HG03135 (cell line): ENCODE measurements around the gene TIAM1.

Source experiments
- ATAC-seq: cut with Tn5 transposase; IDR thresholded peaks from one replicate; pipeline ENCODE4 v1.9.1; 2021; ENCODE audit warnings: mild to moderate bottlenecking, moderate library complexity; ENCODE audit not compliant: unreplicated experiment

The TIAM1 gene

DNA sequence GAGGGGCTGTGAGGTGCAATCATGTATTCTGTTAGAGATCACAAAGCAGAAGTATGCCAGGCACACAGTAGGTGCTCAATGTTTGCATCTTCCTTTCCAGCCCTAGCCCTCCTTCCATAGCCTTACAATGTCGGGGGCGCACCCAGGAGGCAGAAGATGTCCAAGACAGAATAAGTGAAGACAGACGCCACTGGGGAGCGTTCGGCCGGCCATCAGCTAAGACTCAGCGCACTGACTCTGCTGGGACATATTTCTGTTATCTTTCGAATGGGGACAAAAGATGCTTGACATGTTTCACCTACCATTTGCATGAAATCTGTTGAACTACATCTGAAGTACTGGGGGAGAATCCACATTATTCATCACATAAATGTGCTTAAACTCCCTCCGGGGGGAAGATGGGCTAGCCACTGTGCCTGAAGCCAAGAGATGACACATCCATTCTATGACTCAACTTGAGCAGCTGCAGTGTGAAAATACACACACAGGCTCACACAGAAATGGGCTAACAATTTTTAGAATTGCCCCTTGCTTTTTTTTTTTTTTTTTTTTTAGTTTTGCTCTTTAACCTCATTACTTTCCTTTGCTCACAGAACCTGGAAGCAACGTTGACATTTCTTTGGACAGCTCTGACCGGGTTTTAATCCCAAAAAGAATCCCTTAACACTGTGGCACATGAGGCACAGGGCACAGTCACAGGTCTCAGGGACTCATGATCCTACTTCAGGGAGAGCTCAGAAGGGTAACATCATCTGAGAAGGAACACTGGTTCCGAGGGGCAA, 7.9 kb downstream of the TIAM1 start:
- ATAC-seq, result no peak

DNA sequence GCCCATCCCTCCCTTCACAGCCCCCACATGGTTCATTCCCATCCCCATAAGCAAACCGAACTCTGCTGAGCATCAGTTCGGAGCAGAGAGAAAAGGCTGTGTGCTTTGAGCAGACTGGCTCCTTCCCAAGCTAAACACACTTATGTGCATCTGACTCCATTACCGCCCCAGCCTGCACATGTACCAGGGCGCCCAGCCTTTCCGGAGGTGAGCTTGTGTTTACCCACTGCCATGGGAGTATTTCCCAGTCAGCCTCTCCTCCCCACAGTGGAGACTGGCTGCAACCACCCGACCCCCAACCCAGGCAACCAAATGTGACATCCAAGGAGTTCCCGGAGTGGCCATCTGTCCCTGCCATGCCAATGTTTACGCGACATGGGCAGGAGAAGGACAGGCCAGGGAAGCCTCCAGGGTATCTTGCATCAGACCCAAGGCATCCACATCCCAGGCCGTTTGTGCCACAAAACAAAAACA, 9.4 kb downstream of the TIAM1 start:
- ATAC-seq, result no peak

DNA sequence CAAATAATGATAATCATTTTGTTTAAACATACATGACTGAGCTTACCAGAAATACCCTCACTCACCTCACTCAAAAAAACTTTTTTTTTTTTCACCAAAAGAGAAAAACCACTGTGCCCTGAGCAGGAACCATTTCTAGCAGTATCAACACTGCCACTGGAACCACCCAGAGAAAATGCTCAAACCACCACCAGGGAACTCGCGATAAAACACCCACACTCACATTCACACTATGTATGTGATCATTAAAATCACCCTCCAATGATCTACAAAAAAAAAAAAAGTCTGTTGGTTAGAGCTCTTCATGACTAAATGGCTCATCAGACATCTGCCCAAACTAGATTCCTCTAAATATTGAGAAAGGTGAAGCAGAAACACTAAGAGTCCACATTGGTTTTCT, 11.5 kb downstream of the TIAM1 start:
- no peak for ATAC-seq

DNA sequence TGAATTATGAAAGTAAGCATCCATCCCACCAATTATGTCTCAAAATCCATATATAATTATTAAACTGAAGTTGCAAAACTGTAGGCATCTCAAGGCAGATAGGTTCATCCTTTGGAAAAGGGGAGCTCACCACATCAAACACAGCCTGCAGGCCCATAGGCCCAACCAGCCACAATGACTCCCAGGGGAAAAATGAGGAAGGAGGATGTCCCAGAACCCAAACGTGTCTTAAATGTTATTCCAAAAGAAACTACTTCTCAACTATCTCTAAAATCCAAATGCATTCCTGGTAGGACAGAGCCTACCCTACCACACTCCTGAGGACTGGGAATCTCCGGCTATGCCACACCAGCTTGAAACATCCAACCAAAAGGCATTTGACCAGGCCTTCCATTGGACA, 12.8 kb downstream of the TIAM1 start:
- no peak for ATAC-seq

DNA sequence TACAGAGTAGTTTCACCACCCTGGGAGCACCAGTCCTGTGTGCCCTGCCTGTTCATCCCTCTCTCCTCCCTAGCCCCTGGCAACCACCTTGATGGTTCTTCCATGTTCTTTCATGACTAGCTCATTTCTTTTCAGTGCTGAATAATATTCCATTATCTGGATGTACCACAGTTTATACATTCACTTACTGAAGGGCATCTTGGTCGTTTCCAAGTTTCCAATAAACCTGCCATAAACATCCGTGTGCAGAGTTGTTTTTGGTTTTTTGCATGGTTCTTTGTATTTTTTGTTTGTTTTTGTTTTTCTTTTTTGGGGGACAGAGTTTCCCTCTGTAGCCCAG, 13.9 kb downstream of the TIAM1 start:
- no peak for ATAC-seq

DNA sequence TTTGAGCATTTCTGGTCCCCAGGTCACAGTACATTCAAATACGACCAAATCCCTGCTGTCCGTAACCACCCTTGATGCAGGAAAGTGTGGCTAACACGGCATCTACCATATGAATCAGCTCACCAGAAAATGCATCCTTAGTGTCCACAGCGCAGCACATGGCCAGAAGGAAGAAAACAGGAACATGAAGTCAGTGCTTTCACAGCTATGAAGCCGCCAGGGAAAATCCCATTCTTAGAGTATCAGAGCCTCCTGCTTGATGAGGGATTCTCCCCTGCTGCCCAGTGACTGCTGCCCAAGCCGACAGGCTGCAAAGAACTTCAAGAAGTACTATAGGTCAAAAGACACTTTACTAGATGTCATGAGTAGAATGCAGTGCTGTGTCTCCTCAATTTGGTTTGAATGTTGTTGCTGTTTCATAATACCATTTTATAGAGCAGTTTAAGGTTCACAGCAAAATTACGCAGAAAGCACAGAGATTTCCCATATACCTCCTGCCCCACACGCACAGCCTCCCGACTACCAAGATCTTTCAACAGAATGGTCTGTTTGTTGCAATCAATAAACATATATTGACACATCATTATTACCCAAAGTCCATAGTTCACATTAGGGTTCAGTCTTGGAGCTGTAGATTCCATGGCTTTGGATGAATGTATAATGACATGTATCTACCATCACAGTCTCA, 14.5 kb downstream of the TIAM1 start:
- ATAC-seq, result no peak

DNA sequence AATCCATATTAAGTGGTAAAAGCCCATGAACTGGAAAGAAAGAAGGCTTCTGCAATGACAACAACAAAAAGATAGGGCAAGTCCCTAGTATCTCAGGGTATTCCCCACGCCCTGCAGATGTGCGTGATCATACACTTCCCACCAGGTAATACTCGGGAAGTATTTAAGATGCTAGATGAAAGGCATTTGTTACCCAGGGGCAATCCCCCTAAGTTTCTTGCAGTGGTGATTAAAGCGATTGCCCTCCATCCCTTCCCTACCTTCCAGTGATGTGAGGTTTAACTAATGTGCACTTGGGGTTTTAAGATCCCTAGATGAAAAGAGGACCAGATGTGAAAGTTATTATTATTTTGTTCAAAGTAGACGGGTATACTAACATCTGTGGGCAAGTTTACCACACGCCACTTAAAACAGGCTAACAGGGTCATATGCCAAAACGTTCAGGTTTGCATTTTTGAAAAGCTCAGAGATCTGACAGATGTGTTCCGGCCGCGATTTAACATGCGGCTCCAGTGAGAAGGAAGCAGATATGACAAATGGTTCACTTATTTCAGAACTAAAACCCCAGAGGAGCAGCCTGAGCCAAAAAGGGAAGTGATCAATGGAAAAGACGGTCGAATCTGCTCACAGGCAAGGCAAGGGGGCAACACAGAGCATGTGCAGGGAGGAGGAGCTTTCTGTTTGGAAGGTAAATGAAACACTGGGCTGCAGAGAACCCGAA, 17.4 kb downstream of the TIAM1 start:
- ATAC-seq, result peak; percentile 96

DNA sequence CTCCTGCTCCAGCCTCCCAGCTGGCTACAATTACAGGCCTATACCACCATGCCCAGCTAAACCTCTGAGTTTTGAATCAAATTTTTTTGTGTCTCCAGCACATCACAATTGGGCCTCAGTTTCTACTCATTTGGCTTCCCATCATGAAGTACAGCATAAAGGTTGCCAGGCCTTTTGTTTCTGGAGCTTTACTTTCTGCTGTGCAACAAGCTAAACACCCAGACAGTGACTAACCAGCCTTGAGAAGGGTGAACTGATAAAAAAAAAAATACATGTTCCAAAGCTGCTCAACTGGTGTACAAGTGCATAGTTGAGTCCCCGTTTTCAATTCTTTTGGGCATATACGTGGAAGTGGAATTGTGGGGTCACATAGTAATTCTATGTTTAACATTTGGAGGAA, 25.1 kb downstream of the TIAM1 start:
- ATAC-seq, result no peak

DNA sequence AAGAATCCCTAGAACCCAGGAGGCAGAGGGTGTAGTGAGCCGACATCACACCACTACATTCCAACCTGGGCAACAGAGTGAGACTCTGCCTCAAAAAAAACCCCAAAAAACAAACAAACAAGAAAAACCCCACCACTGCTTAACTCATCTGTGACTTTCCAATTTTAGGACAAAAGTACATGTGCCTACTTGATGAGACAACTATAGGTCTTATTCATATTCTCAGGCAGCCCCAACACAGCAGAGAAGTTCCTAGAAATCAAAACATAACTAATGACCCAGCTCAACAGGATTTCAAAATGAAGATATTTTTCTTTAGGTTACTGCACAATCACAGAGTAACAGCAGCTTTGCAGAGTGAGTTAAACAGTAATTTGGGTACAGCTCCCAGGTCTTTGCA, 26.4 kb downstream of the TIAM1 start:
- no peak for ATAC-seq

DNA sequence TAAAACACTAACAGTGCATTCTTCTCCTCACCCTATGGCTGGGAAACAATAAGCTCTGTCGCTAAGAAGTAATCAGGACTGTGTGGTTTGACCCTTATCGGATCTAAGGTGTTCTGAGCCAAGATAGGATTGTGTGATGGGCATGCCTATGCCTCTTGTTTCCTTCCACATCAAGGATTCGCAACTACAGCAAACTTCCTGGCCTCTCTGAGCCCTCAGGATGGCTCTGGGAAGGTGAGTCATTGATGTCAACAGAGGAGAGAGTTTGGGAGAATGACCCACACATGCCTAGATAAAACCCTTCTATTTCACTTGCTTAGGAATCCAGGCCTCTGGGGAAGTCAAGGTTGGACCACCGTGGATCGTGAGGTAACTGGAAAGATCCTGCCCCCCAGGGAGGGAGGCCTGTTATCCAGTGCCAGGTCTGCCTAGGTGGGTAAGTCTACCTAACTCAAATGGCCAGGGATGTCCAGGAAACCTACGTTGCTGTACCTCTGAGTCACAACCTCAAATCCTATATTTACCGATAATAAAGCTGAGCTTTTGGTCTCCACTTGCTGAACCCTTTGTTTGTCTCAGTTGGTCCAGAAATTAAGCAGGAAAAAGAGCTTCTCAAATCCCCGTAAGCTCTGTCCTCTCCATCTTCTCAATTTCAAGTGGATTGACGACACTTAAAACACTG, 27.4 kb downstream of the TIAM1 start:
- ATAC-seq, result no peak

DNA sequence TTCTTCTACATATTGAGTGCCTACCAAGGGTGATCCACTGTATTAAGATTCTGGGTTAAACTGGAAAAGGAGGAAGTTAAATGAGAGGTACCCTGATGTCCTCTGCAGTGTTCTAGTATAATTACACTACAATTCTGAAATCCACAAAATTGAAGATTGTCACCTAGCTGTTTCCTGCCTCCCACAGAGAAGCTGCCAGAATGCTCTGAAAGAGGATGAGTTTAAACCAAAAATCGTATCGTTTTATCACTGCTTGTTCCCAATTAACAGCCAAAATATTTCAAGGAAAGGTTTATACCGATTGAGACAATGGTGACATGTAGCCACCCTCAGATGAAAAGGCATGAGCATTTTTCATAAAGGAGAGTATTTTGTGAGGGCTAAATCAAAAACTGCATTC, 28.0 kb downstream of the TIAM1 start:
- ATAC-seq, result no peak

DNA sequence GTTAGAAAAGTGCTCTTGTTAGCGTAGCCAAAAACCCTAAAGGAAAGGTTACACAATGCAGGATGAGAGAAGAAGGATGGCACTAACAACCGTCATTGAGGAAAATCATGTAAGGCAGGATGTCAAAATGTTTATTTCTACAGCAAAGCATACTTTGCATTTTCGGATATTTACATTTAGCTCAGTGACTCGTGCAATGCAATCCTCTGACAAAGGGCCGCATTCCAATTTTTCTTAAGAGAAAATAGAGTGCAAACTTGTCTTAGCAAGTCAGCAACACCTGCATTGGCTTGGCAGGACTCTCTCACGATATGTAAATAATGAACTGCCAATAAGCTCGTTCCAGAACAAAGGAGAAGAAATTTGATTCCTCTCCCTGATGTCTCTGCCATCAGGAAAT, 33.3 kb downstream of the TIAM1 start:
- ATAC-seq, result no peak

DNA sequence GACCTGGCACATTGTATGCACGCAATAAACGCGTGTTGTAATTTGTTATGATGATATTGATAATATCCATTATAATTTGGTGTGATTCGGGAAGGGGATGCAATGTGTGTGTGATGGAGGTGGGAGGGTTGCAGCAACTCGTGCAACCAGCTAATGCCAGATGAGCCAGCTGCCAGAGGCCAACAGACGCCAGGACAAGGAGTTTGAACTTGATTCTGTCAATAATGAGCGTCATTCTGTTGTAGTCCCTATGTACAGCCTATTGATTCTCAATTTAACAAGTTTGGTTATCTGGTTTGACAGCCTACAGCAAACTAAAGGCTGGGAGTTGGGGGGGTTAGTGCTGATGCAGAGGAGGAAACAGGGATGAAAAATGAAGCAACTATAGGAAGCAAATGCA, 35.5 kb downstream of the TIAM1 start:
- ATAC-seq, result no peak

DNA sequence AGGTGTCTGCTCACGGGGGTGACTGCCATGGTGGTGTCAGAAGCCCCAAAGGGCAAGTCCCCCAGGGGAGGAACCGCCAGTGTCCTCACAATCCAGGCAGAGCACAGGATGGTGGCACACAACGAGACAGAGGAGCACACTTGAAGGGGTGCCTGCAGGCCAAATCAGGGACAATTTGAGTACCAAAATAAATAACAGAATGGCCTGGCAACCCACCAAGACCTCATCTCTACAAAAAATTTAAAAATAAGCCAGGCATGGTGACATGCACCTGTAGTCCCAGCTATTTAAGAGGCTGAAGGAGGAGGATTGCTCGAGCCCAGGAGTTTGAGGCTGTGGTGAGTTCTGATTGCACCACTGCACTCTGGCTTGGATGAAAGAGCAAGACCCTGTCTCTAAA, 38.2 kb downstream of the TIAM1 start:
- no peak for ATAC-seq

DNA sequence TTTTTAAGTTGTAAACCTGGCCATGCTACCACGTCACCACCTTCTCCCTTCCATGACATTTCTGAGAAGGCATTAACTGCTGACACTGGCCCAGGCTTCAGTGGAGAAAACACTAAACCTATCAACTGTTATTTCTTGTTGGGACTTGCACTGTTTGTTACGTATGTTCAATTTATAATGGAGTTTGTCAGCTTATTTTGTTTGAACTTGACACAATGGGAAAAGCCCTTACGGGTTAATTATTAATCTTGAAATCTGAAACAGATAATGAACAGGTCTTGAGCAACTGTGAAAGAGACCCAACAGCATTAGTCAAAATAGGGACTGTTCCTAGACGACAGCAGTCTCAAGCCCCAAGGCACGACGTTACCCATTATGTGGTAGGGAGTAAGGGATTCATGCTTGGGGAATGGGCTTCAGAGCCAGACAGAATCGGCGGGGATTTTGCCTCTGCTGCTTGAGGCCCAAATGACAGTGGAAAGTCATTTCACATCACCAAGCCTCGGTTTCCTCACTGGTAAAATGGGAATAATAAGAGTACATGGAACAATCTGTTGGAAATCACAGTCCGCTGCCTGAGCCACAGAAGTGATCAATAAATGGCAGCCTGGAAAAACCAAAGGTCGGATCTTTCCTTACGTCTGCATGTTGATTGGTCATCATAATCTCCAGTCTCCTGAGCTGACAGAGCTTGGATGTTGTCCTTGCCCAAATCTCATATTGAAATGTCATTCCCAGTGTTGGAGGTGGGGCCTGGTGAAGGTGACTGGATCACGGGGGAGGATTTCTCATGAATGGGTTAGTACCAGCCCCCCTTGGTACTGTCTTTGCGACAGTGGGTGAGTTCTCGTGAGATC, 44.5 kb downstream of the TIAM1 start:
- no peak for ATAC-seq

DNA sequence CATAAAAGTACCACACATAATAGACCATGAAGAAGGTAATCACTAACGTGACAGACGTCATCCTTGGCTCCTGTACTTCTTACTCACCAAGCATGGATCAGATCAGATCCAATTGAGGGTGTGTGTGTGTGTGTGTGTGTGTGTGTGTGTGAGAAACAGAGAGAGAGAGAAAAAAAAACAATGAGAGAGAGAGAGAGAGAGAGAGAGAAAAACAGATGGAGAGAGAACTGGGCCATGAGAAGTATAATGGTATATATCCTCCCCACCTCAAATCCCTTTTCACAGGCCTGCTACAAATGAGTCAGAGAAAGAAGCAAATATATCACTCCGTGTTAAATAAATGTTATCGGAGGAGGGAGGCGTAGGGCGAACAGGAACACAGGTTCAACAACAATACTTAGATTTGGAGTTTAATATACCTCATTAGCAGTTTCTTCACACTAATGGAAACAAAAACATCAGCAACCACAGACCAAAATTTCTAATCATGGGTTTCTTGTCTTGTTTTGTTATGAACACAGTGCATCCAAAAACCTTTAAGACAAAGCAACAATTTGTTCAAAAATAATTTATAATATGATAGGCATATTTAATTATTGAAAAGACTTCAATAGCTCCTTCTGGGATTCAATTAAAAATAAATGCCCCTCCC, 45.3 kb downstream of the TIAM1 start:
- no peak for ATAC-seq

DNA sequence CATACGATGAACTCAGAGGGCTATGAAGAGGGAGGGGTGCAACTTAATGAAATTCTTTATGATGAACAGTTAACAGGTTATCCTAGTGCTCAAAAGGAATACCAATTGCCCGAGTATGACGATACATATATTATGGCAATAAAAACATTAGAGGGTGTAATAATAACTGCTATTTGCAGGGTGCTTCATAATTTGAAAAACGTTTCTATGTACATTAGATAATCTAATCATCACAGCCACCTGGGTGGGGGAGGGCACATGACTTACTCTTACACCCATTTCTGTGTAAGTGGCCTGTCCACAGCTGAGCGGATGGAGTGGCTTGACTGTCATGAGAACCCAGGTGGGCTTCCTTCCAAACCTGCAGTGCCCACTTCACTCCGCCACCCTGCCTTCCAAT, 46.3 kb downstream of the TIAM1 start:
- no peak for ATAC-seq

DNA sequence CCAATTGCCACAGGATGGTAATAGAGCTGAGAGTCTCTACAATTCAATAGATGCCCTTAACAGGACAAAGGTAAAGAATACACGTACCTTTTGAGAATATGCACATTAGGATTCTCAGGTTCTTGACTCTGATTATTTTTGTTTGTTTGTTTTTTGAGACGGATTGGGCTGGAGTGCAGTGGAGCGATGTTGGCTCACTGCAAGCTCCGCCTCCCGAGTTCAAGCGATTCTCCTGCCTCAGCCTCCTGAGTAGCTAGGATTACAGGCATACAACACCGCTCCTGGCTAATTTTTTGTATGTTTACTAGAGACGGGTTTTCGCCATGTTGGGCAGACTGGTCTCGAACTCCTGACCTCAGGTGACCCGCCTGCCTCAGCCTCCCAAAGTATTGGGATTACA, 48.4 kb downstream of the TIAM1 start:
- no peak for ATAC-seq

DNA sequence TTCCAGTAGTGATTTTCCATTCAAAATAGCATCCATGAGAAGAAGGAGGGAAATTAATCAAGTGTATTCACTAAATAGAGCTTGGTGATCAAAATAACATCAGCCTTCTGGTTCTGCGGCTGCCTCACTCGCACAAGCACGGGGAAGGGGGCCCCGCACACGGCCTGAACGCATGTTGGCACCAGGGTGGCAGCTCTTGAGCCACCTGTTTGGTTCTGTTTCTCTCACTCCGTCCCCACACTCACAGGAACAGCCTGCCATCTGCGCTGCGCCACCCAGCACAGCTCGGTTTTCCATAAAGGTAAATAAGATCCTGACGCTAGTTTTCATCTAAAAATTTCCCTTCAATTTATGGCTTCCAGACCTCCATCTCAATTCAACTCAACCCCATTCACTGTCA, 49.4 kb downstream of the TIAM1 start:
- no peak for ATAC-seq

DNA sequence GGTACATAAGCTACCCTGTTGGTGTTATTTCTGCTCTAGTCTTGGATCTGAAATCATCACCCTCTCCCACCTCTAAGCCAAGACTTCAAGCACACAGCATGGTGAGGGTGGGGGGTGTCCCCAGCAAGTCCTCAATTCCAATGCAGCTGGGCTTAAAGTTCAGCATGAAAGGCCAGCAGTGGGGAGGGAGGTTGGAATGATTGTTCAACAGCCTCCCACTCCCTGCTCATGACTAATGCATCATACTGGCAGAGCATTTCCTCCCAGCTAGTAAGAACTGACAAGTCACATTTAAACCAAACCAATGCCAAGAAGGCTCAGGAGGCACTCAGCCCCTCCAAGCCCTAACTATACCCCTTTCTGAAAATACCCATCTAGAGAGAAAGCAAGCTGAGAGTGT, 50.1 kb downstream of the TIAM1 start:
- ATAC-seq, result no peak
